Stomach (tissue), 4 donors: ENCODE results near the gene PDLIM5.

ENCODE experiments used
- CTCF ChIP-seq, 7 experiments: fragments of 450-650 bp in 4 of 7; fragments of 200-600 bp in 3 of 7; sonication (generic) in 3 of 7; IDR thresholded peaks; one replicate each; pipeline ENCODE4 v1.5.1; 2016 to 2019; ENCODE audit warnings: antibody characterized with exemption in 7 of 7, control low read depth in 2 of 7, mild to moderate bottlenecking in 1 of 7
- POLR2A ChIP-seq, 4 donors: fragments of 450-650 bp; IDR thresholded peaks; one replicate each; pipeline ENCODE4 v1.6.1; 2016; ENCODE audit warnings: antibody characterized with exemption in 4 of 4, control low read depth in 2 of 4, mild to moderate bottlenecking in 1 of 4, moderate library complexity in 1 of 4

GRCh38 chr4:94583914-94584641 is 132.3 kb downstream of the PDLIM5 start:
- TF ChIP-seq POLR2A (IDR thresholded peaks at IDR 0.05) (no peak), CTCF (IDR thresholded peaks at IDR 0.05) (no peak)
